GM23338 (cell line): Measurements from ENCODE around the gene ACCS. TPM values are rescaled to one million over a fixed set of nuclear protein-coding genes. Genes with fewer than 3 reads are reported as not detected.

Source experiments
- ATAC-seq: fragments of 200-7000 bp; cut with Tn5 transposase; 3 replicates; pipeline ENCODE4 v1.9.1; 2020
- DNase-seq: peaks from one replicate; pipeline ENCODE4 v3.0.0-alpha.2; 2015; ENCODE audit warnings: low spot score
- H2AFZ ChIP-seq: fragments of 200-600 bp; sonication (generic); 2 replicates; pipeline ENCODE4 v1.8.0; 2016; ENCODE audit warnings: antibody characterized with exemption, mild to moderate bottlenecking, moderate library complexity
- H3F3A ChIP-seq: fragments of 200-600 bp; sonication (generic); replicated peaks from 2 replicates; pipeline ENCODE4 v1.8.0; 2017; ENCODE audit warnings: antibody characterized with exemption, mixed run types, low read depth
- H3K27ac ChIP-seq: fragments of 200-600 bp; sonication (generic); 2 replicates; pipeline ENCODE4 v1.6.1; 2016; ENCODE audit warnings: low read depth
- H3K27me3 ChIP-seq: fragments of 200-600 bp; sonication (generic); 2 replicates; pipeline ENCODE4 v1.8.0; 2016; ENCODE audit warnings: mild to moderate bottlenecking, mixed run types, moderate library complexity; ENCODE audit not compliant: insufficient read depth
- H3K36me3 ChIP-seq: fragments of 200-600 bp; sonication (generic); 2 replicates; pipeline ENCODE4 v1.8.0; 2016; ENCODE audit warnings: mild to moderate bottlenecking; ENCODE audit not compliant: insufficient read depth
- H3K4me1 ChIP-seq: fragments of 200-600 bp; sonication (generic); 2 replicates; pipeline ENCODE4 v1.8.0; 2016; ENCODE audit warnings: mild to moderate bottlenecking, moderate library complexity; ENCODE audit not compliant: insufficient read depth
- H3K4me2 ChIP-seq: fragments of 200-600 bp; sonication (generic); 2 replicates; pipeline ENCODE4 v1.7.1; 2017; ENCODE audit warnings: mixed run types
- H3K4me3 ChIP-seq: fragments of 200-600 bp; sonication (generic); 2 replicates; pipeline ENCODE4 v1.6.1; 2016; ENCODE audit warnings: mixed run types
- H3K79me2 ChIP-seq: fragments of 200-600 bp; sonication (generic); replicated peaks from 2 replicates; pipeline ENCODE4 v1.8.0; 2017; ENCODE audit warnings: mild to moderate bottlenecking; ENCODE audit not compliant: insufficient read depth
- H3K9me2 ChIP-seq: fragments of 200-600 bp; sonication (generic); 2 replicates; pipeline ENCODE4 v1.8.0; 2017; ENCODE audit not compliant: insufficient read depth
- H4K20me1 ChIP-seq: fragments of 200-600 bp; sonication (generic); replicated peaks from 2 replicates; pipeline ENCODE4 v1.8.0; 2017; ENCODE audit warnings: mild to moderate bottlenecking; ENCODE audit not compliant: insufficient read depth
- H3K27ac Mint-ChIP-seq: 2 replicates; pipeline ENCODE4 v1.8.0; 2020; ENCODE audit warnings: inconsistent platforms, mild to moderate bottlenecking, moderate library complexity, mixed read lengths
- H3K27me3 Mint-ChIP-seq: 3 replicates; pipeline ENCODE4 v1.8.0; 2022; ENCODE audit warnings: low read depth, mild to moderate bottlenecking, moderate library complexity, mixed read lengths, inconsistent platforms; ENCODE audit not compliant: insufficient read depth, poor library complexity
- H3K36me3 Mint-ChIP-seq: 3 replicates; pipeline ENCODE4 v1.8.0; 2021; ENCODE audit warnings: low read depth, mild to moderate bottlenecking, inconsistent platforms, moderate library complexity, mixed read lengths
- H3K4me1 Mint-ChIP-seq: 3 replicates; pipeline ENCODE4 v1.8.0; 2020; ENCODE audit warnings: mild to moderate bottlenecking, inconsistent platforms, mixed read lengths
- H3K4me3 Mint-ChIP-seq: 3 replicates; pipeline ENCODE4 v1.8.0; 2021; ENCODE audit warnings: moderate library complexity, mild to moderate bottlenecking, inconsistent platforms, mixed read lengths
- H3K9me3 Mint-ChIP-seq: 3 replicates; pipeline ENCODE4 v1.8.0; 2020; ENCODE audit warnings: moderate library complexity, mild to moderate bottlenecking, inconsistent platforms, mixed read lengths
- CREB1 ChIP-seq: fragments of 250-450 bp; sonication (Bioruptor Pico); IDR thresholded peaks from 2 replicates; pipeline ENCODE4 v1.5.0; 2020; ENCODE audit warnings: low read depth, mild to moderate bottlenecking, moderate library complexity
- EZH2phosphoT487 ChIP-seq: fragments of 200-600 bp; sonication (generic); IDR thresholded peaks from one replicate; pipeline ENCODE4 v1.8.1; 2018; ENCODE audit warnings: antibody characterized with exemption; ENCODE audit not compliant: unreplicated experiment
- JUNB ChIP-seq: IDR thresholded peaks from one replicate; pipeline ENCODE4 v1.6.1; 2016; ENCODE audit warnings: antibody characterized with exemption; ENCODE audit not compliant: unreplicated experiment
- NANOG ChIP-seq: IDR thresholded peaks from 2 replicates; pipeline ENCODE4 v1.6.1; 2016; ENCODE audit warnings: antibody characterized with exemption, borderline replicate concordance
- POLR2AphosphoS5 ChIP-seq: IDR thresholded peaks from 2 replicates; pipeline ENCODE4 v1.6.1; 2016; ENCODE audit warnings: antibody characterized with exemption, low read depth
- STAT1 ChIP-seq: IDR thresholded peaks from one replicate; pipeline ENCODE4 v1.6.1; 2016; ENCODE audit warnings: antibody characterized with exemption; ENCODE audit not compliant: unreplicated experiment
- ZNF114 ChIP-seq: fragments of 250-450 bp; sonication (Bioruptor Pico); IDR thresholded peaks from 2 replicates; pipeline ENCODE4 v1.5.0; 2020; ENCODE audit warnings: mild to moderate bottlenecking, moderate library complexity
- ZNF331 ChIP-seq: fragments of 250-450 bp; sonication (Bioruptor Pico); IDR thresholded peaks from 2 replicates; pipeline ENCODE4 v1.5.0; 2020; ENCODE audit warnings: low read depth, mild to moderate bottlenecking, moderate library complexity
- polyA plus RNA-seq: library from polyadenylated mRNA; unstranded; fragments of >200 nt; fragmentation: Nextera tagmentation; extraction: Ambion mirVana; gene quantifications from 2 replicates; pipeline ENCODE4 v1.2.1, GENCODE V29; 2016
- total RNA-seq: library from RNA; depleted of rRNA; stranded (reverse); fragments of >200 nt; shearing (Covaris generic); gene quantifications from 2 replicates; pipeline ENCODE4 v1.2.3, GENCODE V29; 2014
- TF ChIP-seq, protein P1 (sequence below): fragments of 250-450 bp; sonication (Bioruptor Pico); IDR thresholded peaks from 2 replicates; pipeline ENCODE4 v1.5.0; 2020; ENCODE audit warnings: mild to moderate bottlenecking, moderate library complexity
- TF ChIP-seq, protein P2 (sequence below): IDR thresholded peaks from 2 replicates; pipeline ENCODE4 v1.6.1; 2016; ENCODE audit warnings: antibody characterized with exemption
- TF ChIP-seq, protein P3 (sequence below), 2 experiments: fragments of 200-600 bp in 1 of 2; sonication (generic) in 1 of 2; conservative IDR thresholded peaks; 2 replicates each; pipeline versions ENCODE4 v1.5.1 to v1.6.1; 2016 to 2017; ENCODE audit warnings: antibody characterized with exemption in 2 of 2, low read depth in 2 of 2, mild to moderate bottlenecking in 2 of 2, moderate library complexity in 1 of 2

Gene ACCS
- total and polyA plus RNA-seq, 2 experiments from 2014 or later: 3.6 to 6.6 TPM

DNA sequence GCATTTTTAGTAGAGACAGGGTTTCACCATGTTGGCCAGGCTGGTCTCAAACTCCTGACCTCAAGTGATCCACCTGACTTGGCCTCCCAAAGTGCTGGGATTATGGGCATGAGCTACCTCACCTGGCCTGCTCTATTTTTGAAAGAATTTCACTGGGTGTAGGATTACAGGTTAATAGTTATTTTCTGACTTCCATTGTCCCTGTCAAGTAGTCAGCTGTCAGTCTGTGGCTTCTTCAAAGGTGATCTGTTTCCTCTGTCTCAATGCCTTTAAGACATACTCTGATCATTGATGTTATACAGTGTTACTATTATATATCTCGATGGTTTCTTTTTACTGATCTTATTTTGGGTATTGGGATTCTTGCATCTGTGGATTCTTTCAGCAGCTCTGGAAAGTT lies 19.3 kb downstream of the ACCS start:
- no peak overlapping the region for H3K4me3 ChIP-seq
- no peaks in the 10 kb centered on the region for H3K4me1 Mint-ChIP-seq
- ATAC-seq (no peak), DNase-seq (no peak)
- H3K4me1 ChIP-seq: no peaks in the 10 kb centered on the region
- peaks cover 39% of the 10 kb centered on the region for H3K36me3 Mint-ChIP-seq
- peaks cover 25% of the 10 kb centered on the region for H3K9me3 Mint-ChIP-seq
- peaks cover 4% of the 10 kb centered on the region; the same call in 1 of the 2 replicates for H3K9me2 ChIP-seq
- no peaks in the 10 kb centered on the region for H3K36me3 ChIP-seq
- no peak overlapping the region for H3K4me2 ChIP-seq
- H3F3A ChIP-seq: no peaks in the 10 kb centered on the region
- H3K27ac ChIP-seq: no peak overlapping the region
- H3K27ac Mint-ChIP-seq: no peak overlapping the region
- H4K20me1 ChIP-seq: no peaks in the 10 kb centered on the region
- no peaks in the 10 kb centered on the region for H3K27me3 ChIP-seq
- no peaks in the 10 kb centered on the region for H3K79me2 ChIP-seq
- H2AFZ ChIP-seq: no peak overlapping the region
- no peak overlapping the region for H3K4me3 Mint-ChIP-seq
- TF ChIP-seq, protein P1, sequence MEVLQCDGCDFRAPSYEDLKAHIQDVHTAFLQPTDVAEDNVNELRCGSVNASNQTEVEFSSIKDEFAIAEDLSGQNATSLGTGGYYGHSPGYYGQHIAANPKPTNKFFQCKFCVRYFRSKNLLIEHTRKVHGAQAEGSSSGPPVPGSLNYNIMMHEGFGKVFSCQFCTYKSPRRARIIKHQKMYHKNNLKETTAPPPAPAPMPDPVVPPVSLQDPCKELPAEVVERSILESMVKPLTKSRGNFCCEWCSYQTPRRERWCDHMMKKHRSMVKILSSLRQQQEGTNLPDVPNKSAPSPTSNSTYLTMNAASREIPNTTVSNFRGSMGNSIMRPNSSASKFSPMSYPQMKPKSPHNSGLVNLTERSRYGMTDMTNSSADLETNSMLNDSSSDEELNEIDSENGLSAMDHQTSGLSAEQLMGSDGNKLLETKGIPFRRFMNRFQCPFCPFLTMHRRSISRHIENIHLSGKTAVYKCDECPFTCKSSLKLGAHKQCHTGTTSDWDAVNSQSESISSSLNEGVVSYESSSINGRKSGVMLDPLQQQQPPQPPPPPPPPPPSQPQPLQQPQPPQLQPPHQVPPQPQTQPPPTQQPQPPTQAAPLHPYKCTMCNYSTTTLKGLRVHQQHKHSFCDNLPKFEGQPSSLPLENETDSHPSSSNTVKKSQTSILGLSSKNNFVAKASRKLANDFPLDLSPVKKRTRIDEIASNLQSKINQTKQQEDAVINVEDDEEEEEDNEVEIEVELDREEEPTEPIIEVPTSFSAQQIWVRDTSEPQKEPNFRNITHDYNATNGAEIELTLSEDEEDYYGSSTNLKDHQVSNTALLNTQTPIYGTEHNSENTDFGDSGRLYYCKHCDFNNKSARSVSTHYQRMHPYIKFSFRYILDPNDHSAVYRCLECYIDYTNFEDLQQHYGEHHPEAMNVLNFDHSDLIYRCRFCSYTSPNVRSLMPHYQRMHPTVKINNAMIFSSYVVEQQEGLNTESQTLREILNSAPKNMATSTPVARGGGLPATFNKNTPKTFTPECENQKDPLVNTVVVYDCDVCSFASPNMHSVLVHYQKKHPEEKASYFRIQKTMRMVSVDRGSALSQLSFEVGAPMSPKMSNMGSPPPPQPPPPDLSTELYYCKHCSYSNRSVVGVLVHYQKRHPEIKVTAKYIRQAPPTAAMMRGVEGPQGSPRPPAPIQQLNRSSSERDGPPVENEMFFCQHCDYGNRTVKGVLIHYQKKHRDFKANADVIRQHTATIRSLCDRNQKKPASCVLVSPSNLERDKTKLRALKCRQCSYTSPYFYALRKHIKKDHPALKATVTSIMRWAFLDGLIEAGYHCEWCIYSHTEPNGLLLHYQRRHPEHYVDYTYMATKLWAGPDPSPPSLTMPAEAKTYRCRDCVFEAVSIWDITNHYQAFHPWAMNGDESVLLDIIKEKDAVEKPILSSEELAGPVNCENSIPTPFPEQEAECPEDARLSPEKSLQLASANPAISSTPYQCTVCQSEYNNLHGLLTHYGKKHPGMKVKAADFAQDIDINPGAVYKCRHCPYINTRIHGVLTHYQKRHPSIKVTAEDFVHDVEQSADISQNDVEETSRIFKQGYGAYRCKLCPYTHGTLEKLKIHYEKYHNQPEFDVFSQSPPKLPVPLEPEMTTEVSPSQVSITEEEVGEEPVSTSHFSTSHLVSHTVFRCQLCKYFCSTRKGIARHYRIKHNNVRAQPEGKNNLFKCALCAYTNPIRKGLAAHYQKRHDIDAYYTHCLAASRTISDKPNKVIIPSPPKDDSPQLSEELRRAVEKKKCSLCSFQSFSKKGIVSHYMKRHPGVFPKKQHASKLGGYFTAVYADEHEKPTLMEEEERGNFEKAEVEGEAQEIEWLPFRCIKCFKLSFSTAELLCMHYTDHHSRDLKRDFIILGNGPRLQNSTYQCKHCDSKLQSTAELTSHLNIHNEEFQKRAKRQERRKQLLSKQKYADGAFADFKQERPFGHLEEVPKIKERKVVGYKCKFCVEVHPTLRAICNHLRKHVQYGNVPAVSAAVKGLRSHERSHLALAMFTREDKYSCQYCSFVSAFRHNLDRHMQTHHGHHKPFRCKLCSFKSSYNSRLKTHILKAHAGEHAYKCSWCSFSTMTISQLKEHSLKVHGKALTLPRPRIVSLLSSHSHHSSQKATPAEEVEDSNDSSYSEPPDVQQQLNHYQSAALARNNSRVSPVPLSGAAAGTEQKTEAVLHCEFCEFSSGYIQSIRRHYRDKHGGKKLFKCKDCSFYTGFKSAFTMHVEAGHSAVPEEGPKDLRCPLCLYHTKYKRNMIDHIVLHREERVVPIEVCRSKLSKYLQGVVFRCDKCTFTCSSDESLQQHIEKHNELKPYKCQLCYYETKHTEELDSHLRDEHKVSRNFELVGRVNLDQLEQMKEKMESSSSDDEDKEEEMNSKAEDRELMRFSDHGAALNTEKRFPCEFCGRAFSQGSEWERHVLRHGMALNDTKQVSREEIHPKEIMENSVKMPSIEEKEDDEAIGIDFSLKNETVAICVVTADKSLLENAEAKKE: no peak
- TF ChIP-seq POLR2AphosphoS5 (no peak), CREB1 (CRISPR knock-in tag) (no peak), STAT1 (no peak), ZNF114 (CRISPR knock-in tag) (no peak), JUNB (no peak), EZH2phosphoT487 (no peak), ZNF331 (CRISPR knock-in tag) (no peak), NANOG (no peak)
- TF ChIP-seq, protein P2, sequence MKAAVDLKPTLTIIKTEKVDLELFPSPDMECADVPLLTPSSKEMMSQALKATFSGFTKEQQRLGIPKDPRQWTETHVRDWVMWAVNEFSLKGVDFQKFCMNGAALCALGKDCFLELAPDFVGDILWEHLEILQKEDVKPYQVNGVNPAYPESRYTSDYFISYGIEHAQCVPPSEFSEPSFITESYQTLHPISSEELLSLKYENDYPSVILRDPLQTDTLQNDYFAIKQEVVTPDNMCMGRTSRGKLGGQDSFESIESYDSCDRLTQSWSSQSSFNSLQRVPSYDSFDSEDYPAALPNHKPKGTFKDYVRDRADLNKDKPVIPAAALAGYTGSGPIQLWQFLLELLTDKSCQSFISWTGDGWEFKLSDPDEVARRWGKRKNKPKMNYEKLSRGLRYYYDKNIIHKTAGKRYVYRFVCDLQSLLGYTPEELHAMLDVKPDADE: no peak
- TF ChIP-seq, protein P3, sequence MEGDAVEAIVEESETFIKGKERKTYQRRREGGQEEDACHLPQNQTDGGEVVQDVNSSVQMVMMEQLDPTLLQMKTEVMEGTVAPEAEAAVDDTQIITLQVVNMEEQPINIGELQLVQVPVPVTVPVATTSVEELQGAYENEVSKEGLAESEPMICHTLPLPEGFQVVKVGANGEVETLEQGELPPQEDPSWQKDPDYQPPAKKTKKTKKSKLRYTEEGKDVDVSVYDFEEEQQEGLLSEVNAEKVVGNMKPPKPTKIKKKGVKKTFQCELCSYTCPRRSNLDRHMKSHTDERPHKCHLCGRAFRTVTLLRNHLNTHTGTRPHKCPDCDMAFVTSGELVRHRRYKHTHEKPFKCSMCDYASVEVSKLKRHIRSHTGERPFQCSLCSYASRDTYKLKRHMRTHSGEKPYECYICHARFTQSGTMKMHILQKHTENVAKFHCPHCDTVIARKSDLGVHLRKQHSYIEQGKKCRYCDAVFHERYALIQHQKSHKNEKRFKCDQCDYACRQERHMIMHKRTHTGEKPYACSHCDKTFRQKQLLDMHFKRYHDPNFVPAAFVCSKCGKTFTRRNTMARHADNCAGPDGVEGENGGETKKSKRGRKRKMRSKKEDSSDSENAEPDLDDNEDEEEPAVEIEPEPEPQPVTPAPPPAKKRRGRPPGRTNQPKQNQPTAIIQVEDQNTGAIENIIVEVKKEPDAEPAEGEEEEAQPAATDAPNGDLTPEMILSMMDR (conservative IDR thresholded peaks at IDR 0.05; ENCODE audit: low read depth in 2 of 2): no peak
- peaks cover 4% of the 10 kb centered on the region for H3K27me3 Mint-ChIP-seq
